Anterior cingulate cortex (tissue), 58 donors: ENCODE data around the gene POP5.
A peak's percentile ranks its signal among the peaks of the same experiment; 100 is the strongest.

Source experiments
- DNase-seq, 58 donors: peaks; one replicate each; lab custom pipeline; 2025; lab: John Stamatoyannopoulos, UW

POP5 gene

DNA sequence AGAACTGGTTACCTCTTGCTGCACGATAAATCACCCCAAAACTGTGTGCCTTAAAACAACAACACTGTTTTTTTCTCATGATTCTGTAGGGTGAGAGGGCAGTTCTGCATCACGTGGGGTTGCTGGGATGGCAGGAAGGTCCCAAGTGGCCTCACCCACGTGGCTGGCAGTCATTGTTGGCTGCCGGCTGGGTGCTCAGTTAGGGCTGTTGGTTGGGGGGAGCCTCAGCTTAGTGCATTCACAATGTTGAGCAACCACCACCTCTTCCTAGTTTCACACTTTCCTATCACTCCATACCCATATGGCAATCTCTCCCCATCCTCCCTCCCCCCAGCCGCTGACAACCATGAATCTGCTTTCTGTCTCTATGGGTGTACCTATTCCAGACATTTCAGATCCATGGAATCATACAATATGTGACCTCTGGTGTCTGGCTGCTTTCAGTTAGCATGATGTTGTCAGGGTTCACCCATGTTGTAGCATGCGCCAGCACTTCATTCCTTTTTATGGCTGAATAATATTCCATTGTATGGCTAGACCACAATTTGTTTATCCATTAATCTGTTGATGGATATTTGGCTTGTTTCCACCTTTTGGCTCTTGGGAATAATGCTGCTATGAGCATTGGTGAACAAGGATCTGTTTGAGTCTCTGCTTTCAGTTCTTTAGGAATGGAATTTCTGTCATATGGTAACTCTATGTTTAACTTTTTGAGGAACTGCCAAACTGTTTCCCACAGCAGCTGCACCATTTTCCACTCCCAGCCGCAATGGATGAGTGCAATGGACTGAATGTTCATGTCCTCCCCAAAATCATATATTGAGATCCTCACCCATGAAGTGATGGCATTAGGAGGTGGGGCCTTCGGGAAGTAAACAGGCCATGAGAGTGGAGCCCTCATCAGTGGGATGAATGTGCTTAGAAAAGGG lies 11.2 kb upstream of the POP5 start:
- DNase-seq, result peak in 18 of 58 donors; percentile 3 to 65 (median 16)

DNA sequence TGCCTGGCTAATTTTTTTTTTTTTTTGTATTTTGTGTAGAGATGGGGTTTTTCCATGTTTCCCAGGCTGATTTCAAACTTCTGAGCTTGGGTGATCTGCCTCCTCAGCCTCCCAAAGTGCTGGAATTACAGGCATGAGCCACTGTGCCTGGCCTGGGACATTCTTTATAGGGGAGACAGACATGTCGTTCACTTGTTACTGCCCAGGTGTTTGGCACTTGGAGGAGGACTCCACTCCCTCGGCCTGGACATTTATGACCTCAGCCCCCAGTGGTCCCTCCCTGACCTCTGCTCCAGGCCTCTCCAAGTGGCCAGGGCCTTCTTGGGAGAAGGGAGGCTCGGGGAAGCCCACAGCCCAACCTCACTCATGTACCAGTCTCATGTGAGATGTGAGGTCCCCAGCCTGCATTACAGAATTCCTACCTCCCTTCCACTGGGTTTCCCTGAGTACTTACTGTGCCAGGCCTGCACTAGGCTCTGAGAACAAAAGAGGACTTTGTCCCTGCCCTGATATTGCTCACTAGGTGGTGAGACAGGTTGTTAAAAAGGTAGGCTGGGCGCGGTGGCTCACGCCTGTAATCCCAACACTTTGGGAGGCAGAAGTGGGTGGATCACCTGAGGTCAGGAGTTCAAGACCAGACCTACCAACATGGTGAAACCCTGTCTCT lies 9.7 kb upstream of the POP5 start:
- DNase-seq, result no peak

DNA sequence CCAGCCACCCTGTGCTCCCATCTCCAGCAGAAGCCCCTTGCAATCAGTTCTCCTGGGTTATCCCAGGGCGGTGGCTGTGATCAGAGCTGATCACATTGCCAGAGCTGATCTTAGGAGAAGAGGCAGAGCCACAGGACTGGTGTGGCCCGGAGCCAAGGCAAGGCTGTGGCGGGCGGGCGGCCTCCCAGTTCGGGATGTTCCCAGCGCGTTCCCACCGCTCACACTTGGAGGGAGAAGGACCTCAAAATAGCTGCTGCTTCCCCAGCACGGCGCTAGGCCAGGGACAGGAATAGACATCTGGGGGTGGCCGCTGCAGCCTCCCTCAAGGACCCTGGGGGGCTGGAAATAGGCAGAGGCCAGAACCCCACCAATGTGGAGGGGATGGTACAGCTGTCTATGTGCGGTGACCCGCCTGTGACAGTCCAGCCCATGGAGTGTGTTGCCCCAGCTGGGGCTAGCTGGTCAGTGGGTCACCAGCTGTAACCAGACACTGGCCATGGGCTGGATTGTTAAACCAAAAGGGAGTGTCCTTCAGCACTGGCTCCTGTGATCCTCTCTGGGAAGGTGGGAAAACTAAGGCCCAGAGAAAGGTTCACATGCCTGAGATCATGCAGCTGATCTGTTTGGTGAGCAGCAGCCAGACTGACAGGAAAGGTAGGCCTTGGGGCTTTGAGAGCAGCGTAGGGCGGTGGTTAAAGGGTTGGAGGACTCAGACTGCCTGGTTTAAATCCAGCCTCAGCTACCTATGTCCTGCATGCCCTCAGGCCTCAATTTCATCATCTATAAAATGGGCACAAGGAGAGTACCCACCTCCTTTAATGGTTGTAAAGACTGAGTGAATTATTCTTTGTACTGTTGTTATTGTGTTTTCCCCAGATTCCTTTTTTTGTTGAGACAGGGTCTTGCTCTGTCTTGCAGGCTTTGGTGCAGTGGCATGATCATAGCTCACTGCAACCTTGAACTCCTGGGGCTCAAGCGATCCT lies 8.0 kb upstream of the POP5 start:
- peak in 50 of 58 donors; percentile 5 to 86 (median 47) for DNase-seq

DNA sequence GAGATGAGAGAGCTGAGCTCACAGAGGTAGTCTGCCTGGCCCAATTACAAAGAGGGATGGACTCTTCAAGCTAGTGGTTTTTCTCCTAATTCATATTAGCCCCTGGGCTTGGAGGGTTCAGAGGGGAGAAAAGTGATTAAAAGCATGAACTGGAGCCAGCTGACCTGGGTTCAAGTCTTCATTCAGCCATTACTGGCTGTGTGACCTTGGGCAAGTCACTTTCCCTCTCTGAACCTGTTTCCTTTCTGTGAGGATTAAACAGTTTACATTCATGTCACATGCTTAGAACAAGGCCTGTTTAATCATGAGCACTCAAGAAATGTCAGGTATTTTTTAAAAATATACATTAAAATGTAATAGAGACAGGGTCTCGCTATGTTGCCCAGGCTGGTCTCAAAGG lies 7.2 kb upstream of the POP5 start:
- DNase-seq, result no peak

DNA sequence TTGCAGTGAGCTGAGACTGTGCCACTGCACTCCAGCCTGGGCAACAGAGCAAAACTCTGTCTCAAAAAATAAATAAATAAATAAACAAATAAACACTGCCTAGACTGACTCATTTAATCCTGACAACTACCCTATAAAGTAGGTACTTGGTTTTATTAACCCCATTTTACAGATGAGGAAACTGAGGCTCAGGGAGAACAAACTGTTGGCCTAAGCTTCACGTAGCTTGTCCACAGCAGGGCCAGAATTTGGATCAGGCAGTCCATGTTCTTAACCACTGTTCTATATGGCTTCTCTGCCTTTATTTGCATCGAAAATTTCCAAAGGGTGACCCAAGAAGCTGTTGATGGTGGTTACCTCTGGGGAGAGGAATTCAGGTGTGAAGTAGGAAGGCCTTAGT lies 5.7 kb upstream of the POP5 start:
- no peak for DNase-seq

DNA sequence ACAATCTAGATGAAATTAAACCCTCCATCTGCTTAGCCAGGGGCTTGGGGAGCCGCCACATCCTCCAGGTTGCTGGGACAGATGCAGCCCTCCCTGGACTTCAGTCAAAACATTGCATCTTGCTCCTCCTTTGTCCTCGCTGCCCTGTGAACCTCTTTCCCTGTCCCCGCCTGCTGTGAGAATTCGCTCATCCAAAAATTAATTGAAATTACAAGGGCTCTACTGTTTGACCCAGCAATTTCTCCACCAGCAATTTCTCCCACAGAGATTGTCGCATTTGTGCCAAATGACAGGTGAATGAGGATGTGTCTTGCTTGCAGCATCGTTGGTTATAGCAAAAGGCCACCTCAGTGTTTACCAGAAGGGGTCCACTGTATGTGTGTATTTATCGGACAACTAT lies 5.0 kb upstream of the POP5 start:
- DNase-seq, result no peak

DNA sequence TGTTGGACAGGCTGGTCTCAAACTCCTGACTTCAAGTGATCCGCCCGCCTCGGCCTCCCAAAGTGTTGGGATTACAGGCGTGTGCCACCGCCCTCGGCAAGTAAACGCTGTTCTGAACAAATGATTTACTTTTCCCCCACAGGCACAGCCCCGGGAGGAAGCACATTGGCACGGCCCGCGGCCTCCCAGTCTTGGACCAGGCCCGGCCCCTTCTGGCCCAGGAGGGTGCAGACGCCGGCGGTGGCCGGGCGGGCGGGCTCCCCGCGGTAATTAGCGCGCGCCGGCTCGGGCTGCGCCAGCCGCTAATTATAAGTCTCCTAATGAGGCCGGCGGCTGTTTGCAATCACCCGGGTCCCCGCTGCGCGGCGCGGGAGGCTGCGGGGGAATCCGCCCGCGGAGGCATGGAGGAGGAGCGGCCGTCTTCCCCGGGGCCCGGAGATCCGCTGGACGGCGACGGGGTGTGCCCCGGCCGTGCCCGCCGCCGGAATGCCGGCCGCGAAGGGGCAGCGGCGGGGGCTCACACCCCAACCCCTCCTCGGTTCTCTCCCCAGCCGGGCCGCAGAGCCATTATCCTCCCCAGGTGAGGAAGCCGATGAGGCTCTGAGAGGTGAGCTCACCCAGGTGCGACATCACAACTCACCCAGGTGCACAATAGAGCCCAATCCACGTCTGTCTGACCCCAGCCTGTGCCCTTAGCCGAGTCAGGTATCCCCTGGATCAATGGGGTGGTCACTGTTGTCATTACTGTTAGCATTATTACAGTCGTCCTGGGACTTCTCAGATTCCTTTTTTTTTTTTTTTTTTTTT lies 3.3 kb upstream of the POP5 start:
- peak in 54 of 58 donors; percentile 8 to 77 (median 48) for DNase-seq

DNA sequence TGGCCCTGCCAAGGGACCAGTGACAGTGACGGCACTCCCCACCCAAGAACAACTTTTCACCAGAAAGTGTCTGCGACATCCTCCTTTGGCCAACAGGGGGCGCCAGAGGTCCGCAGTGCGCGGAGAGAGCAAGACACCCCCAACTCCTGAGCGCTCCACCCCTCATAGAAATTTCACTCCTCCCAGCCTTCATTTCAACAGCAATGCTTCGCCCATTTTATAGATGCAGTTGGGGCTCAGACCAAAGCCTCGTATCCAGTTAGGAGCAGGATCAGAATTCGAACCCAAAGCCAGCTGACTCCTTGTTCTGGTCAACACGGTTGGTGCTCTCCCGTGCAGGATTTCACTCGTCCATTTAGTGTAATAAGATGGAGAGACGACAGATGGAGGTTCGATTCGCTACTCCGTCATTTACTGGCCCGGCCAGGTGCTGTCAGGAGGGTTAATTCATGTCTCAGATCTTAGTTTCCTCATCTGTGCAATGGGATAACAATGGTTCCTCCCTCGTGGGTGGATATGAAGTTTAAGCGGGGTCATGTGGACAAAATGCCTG lies 2.4 kb upstream of the POP5 start:
- peak in 56 of 58 donors; percentile 10 to 86 (median 54) for DNase-seq

DNA sequence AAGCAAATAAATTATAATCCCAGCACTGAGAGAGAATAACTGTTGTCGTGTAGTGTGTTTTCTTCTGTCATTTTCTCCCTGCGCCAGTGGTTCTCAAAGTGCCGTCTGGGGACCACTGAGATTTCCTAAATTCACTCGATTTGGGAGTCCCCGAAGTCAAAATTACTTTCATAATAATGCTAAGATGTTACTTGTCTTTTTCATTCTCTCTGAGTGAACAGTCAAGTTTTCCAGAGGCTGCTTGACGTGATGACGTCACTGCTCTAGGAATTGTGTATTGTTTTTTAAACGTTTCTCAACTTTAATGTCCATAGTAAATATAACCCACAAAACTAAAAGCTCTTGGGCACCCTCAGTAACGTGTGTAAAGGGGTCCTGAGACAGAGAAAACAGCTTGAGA lies 796 bp upstream of the POP5 start:
- DNase-seq, result no peak

DNA sequence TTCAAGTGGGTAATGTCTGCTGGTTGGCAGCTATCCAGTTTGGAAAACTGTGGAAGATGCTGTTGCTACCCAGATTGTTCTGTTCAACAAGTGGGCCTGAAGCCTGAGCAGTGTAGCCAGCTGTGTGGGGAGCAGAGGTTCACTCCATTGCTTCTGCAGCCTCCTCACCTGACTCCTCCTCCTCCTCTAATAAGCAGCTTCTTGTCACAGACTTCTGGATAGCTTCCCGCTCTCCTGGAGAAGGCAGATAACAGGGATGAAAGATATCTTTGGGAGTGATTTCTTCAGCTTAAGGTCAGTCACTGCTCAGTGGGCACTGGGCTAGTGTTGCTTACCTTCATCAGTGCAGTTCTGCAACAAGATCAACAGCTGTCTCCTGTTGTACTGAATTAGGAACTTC lies 2.0 kb downstream of the POP5 start:
- DNase-seq, result no peak

DNA sequence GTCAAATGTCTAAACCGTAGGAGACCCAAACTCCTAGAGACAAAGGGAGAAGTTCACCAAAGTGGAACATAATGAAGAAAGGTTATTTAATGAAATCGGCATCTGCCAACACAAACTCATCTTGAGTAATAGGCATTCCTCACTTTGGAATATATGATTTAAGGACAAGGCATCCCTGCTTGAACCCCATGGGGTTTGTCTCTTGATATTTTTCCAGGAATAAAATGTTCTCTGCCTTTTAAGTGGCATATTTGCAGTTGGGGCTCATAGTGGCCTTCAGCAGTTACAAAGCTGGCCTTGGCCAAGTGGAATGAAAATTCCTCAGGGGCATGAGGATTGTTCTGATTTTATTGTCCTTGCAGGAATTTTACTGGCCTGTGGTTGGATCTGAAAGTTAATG lies 7.1 kb downstream of the POP5 start:
- DNase-seq, result no peak

DNA sequence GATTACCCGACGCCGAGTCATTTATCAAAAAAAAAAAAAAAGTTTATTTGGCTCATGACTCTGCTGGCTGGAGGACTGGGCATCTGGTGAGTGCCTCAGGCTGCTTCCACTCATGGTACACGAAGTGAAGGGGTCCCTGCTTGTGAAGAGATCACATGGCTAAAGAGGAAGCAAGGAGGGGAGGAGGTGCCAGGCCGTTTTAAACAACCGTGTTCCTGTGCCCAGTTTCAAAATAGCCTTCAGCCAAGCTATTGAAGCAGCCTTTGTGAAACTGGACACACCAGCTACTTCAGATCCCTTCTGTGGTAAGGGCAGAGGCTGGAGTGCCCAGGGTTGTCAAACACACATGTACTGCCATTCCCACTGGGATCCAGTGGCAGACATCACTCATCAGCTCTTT lies 7.6 kb downstream of the POP5 start:
- DNase-seq, result no peak

DNA sequence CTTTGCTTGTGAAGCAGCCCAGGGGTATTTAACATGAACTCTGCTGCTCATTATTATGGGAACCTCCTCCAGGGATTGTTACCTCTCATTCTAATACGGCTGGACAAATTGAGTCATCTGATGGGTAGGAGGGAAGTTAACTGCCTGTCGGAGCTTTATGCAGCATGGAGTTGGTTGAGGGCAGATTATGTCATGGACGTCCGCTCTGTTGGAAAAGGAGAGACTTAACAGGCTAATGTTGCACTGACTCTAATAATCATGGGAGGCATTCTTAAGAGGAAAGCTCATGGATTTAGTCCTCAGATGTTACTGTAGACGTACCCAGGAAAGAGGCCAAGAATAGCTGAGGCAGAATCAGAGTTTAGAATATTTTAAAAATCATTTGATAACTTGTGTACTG lies 9.9 kb downstream of the POP5 start:
- DNase-seq, result no peak

DNA sequence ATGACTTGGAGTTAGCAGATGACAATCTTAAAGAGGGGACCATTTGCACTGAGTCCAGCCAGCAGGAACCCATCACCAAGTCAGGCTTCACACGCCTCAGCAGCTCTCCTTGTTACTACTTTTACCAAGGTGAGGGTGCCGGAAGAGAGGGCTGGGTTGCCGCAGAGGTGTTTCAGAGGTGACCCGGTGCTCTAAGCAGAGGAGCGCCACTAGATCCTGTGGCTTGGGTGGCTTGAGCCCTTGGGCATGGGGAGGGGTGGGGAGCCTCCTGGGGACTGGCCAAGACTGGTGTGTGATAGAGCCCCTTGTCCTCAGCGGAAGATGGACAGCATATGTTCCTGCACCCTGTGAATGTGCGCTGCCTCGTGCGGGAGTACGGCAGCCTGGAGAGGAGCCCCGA lies 17.7 kb downstream of the POP5 start:
- DNase-seq, result no peak

DNA sequence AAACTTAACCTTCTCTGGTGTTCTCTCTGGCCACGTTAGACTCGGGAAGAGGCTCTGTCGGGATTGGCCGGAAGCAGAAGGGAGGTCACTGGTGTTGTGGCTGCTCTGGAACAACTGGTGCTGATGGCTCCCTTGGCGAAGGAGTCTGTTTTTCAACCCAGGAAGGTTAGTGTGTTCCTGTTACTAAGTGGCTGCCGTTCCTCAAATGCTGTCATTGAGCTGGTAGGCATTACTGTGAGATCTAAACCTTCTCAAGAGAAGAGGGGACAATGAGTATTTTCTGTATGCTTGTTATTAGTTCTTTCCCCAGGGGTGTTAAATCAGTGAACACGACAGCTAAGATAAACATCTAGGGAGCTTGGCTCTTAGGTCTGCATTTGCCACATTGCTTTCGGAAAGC lies 18.3 kb downstream of the POP5 start:
- DNase-seq, result no peak

DNA sequence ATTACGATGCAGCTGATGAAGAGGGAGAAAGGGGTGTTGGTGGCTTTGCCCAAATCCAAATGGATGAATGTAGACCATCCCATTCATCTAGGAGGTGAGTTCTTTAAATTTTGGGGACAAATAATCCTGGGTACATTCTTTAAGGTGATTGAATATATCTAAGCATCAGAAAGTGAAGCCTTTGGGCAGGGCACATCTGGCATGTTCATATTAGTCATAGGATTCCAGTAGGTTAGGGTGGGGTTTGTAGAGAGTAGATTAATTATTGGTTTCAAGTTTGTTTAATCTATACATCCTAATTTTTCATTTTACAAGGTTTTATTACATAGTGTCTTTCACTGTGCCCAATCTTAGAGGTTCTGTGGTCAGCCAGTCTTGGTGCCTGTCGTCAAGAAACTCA lies 23.6 kb downstream of the POP5 start:
- DNase-seq, result no peak

DNA sequence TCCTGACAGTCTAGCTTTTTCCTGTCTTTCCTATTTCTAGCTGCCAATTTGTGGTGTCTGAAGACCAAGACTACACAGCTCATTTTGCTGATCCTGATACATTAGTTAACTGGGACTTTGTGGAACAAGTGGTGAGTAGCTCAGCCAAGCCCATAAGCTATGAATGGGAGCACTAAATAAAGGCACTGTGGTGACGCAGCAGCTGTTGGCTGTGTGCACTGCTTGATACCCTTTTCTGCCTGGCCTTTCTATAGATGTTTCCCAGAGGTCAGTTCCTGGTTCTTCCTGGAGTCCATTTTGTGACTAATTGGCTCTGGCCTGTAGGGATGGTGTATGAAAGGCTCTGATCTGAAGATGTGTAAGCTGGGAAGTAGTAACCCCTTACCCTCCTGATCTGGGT lies 26.5 kb downstream of the POP5 start:
- peak in 8 of 58 donors; percentile 4 to 50 (median 12) for DNase-seq

DNA sequence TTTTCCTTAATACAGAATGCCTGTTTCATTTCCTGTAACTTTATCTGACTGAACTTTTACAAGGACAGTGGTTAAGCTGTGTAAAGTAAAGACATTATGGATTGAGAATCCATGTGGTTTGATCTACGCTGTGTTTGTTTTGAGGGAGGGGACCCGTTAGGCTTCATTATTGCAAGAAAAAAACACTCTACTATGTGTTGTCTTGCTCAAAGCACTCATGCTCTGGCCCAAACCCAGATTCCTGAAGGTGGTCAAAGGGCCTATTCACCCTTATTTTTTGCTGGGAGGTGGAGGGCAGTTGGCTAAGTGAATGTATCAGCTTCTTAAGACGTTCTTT lies 35.2 kb downstream of the POP5 start:
- no peak for DNase-seq

DNA sequence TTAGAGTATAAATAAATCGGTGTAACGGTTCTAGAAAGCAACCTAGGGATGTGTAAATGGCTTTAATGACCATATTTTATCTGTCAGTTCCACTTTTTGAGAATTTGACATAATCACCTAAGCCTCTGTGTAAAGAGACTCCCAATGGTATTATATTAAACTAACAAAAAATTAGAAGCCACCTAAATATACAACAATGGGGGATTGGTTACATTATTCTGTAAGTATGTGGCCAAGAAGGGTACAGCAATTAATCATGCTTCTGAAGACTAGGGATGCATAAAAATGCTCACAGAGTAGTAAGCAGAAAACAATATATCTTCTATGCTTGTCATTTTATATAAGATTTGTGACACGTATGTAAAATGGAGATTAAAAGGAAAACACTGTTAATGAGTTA lies 36.5 kb downstream of the POP5 start:
- no peak for DNase-seq

DNA sequence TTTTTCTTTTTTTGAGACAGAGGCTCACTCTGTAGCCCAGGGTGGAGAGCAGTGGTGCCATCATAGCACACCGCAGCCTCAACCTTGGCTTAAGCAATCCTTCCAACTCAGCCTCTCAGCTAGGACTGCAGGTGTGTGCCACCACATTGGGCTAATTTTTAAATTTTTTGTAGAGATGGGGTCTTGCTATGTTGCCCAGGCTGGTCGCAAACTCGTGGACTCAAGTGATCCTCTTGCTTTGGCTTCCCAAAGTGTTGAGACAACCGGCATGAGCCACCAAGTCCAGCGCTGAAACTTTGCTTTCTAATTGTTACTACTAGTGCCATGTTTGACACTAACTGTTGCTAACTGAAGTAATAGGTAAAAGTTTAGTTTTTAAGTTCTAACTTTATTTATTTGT lies 39.0 kb downstream of the POP5 start:
- DNase-seq, result no peak
